Measurements from ENCODE around the gene CAPN13.

Gene CAPN13

DNA sequence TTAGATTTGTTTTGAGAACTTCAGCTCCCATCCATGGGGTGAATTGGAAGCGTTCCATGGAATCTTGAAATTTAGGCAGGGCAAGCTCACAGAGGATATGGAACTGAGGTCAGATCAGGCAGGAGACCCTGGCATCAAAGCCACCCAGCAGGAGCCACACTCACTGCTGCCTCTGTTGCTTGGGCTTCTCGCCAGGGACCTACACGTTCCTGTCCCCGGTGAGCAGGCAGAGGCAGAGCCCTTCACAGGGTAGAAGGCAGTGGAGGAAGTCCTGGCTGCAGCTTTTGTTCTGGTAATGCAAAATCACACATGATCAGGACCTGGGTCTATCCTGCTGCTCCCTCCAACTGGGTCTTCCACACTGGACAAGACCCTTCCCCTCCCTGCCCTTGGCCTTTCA lies 42.1 kb downstream of the CAPN13 start:
- no peak overlapping the region for H3K4me3 ChIP-seq (ENCODE audit: low read depth, low read length)

DNA sequence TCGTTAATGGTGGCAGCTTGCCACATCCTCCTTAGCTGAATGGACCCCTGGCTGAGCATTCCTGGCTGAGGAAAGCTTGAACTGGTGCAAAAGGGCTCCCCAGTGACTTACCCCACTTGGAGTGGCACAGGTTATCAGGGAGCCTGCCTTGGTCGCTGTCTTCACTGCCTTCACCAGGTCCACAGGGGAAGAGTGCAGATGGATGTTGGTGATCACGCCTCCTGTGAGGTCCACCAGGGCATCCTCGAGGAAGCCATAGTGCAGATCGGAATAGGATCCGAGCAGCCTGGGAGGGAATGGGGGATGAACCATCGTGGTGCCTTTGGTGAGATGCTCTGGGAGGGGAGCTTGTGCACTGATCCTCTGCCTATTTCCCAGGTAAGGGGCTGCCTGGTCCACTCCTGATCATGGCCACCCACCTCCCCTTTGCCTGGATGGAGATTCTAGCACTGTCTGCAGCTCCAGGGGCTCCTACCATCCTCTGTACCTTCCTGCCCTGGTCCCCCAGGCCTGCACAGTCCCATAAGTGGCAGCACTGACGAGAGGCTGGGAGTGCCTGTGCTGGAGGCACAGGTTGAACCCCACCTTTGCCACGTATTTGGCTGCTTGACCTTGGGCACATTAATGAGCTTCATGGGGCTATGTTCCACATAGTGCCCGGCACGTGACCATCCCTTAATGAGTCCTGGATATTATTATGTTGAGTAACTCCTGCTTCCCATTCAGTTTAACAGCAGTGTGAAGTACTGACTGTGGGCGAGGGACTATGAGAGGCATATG lies 43.0 kb downstream of the CAPN13 start:
- H3K4me3 ChIP-seq (ENCODE audit: low read depth, low read length): no peak overlapping the region

DNA sequence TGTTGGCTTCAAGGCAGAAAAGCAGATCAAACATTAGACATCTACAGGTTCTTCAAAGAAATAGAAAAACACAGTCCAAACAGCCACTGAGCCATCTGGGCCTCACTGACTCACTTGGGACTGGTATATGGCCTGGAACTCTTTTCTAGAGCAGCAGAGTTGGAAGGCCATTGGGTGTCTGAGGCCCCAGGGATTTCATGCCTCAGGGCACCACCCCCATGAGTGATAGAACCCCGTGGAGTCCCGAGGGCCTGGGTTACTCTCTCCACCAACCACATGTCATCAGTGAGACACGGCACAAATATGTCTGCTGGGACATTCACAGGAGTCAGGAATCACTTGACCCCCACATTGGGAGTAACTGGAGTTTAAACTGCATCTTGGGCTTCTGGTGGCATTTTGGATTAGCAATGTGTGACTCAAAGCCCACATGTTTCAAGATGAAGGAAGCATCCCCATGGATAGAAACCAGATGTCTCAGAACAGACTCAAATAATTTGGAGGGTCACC lies 44.0 kb downstream of the CAPN13 start:
- no peak overlapping the region for H3K4me3 ChIP-seq (ENCODE audit: low read depth, low read length)

DNA sequence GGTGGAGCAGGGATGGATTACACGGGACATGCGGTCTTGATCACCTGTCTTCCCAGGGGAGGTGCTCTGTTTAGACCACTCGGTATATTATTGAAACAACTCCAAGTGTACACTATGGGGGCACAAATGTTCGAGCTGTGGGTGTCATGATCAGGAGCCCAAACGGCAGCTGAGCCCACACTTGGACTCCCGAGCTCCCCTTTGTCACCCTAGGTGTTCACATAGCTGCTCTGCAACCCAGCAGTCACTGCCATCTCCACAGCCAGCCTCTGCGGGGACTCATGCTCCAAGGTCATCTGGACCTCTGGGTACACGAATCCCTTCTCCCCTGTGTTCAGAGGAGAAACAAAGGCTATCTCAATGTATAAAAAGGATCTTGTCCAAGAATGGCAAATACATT lies 46.0 kb downstream of the CAPN13 start:
- H3K4me3 ChIP-seq (ENCODE audit: low read depth, low read length): no peak overlapping the region

DNA sequence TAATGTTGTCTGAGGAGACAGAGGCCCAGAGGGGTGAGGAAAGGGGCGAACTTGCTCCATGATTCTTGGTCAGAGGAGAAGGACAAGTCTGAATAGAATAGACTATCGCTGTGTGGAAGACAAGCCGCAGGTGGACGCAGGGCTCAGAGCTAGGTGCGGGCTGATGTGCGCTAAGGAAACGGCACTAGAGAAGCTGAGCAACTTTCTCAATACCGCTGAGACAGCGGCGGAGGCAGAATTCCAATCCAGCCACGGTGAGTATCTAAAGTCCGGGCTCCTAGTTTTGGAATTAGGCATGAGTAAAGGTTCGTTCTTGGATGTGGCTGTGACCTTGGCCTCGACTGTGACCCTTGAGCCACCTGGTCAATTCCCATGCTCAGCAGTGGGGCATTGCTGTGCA lies 47.8 kb downstream of the CAPN13 start:
- no peak overlapping the region for H3K4me3 ChIP-seq (ENCODE audit: low read depth, low read length)

DNA sequence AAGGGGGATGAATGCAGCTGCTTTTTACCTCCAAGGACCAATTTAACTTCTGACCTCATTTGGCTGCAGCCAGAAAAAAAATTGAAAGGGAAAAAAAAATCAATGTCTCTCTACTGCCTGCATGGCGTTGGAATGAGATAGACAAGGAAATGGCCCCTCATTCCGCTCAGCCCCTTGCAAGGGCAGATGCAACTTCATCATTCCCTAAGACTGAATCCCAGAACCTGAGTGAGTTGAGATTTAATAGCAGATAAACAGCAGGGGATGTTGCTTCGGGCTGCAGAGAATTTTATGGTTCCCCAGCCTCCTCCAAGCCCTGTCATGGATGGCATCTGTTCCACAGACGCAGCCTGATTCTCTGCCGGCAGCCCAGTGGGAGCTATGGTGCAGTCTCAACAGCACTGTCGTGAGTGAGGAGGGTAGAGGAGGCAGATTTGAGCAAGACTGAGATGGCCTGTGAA lies 49.0 kb downstream of the CAPN13 start:
- H3K4me3 ChIP-seq (ENCODE audit: low read depth, low read length): no peak overlapping the region

DNA sequence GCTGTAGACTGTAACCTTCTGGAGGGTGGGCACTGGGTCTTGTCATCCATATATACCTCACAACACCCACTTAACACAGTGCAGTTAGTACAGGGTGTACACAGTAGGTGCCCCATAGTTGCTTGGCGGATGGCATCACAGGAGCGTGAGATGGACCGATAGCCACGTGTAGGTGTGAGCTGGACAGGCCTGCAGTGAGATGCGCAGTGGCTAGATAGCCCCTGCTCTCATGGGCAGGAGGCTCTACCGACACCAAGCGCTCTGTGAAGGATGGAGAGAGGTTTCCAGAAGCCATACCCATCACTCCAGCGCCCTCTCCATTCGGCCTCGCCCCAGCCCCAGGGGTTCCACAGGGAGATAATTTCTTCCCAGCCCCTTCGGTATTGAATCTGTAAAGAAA lies 49.5 kb downstream of the CAPN13 start:
- H3K4me3 ChIP-seq (ENCODE audit: low read depth, low read length): no peak overlapping the region

DNA sequence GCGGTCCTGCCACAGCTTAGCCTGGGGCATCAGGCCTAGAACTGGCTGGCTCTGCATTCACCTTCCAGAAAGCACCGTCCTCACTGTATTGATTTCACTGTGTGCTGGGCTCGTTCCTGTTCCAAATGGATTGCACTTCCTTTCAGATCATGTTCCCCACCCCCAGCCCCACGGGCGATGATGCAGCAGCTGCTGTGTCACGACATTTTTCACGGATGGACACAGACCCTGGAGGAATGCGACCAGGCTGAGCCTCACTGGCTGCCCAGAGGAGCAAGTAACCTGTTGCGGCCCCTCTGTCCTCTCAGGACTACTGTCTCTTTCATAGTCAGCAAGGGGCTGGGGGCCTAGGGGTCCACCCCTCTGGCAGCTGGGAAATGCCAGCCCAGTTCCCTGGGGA lies 50.3 kb downstream of the CAPN13 start:
- H3K4me3 ChIP-seq (ENCODE audit: low read depth, low read length): no peak overlapping the region

DNA sequence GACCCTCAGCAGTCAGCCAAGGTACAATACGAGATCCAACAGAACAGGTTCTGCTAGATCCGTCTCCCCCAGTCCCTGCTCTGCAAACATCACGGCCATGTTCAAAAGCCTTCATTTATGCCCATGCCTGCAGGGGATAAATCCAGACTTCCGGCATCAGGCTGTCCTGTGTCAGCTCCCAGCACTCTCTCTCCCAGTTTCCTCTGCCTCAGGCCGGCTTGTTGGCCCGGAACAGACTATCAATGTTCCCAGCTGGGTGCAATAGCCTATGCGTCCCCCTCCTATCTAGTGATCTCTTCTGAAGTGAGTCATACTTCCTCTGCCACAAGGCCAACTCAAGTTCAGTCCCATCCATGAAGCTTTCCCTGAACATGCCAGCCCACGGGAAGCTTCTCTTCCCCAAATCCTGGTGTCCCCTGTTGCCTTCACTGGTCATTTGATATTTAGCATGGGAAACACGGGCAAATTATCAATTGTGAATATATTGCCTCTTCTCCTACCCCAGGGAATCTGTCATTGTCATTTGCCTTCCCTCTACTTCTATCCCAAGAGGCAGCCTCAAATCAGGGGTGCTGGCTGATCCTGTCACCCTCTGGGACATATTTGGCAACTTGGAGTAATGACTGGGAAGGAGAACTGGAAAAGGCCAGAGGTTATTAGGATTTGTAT lies 51.1 kb downstream of the CAPN13 start:
- H3K4me3 ChIP-seq (ENCODE audit: low read depth, low read length): no peak overlapping the region

DNA sequence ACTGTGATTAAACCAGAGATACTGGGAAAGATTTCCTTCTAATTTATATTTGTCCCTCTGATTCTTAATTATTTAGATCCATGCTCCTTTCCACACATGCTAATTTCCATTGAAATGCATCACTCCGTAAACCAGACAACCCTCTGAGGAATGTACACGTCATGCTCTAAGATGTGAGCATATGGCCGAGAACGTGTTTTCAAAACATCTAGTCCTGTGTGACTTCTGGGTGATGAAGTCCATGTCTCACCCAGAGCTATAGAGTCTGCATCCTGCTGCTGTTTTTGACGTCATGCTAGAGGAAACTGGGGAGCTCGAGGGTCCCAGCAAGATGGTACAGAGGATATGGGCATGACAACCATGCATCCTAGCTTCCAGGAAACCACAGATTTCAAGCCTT lies 53.6 kb downstream of the CAPN13 start:
- H3K4me3 ChIP-seq (ENCODE audit: low read depth, low read length): no peak overlapping the region

DNA sequence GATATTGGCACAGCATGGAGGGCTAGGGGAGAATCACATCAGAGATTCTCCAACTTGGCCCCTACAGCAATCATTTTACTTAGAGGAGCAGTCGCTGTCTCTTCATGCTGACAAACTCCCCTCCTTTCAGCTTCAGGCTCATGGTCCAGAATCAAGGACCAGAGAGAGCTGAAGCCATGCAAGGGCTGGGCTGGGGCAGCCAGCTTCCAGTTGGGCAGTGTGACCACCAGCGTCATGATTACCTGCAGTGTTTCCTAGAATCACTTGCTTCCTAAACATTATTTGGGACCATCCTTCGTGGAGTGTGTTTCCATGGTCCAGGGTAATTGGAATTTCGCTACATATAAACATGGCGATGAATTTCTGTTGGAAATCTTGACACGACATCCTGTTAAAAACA lies 54.4 kb downstream of the CAPN13 start:
- H3K4me3 ChIP-seq (ENCODE audit: low read depth, low read length): no peak overlapping the region

DNA sequence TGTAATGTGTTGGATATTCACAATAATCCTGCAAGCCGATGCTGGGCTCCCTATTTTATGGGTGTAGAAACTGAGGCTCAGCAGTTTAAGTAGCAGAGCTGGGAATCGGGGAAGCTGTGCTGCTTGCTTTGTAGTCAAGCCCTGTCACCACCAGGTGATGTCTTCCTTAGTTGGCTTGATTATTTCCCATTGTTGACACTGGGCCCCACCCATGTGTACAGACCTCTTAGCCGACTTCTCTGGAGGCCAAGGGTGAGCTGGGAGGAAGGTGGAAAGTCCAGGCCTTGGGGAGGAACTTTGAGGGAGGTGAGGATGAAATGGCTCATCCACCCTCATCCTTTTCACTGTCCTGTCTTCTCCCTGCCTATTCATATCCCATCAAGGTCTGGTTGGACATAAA lies 60.0 kb downstream of the CAPN13 start:
- H3K4me3 ChIP-seq (ENCODE audit: low read depth, low read length): no peak overlapping the region

DNA sequence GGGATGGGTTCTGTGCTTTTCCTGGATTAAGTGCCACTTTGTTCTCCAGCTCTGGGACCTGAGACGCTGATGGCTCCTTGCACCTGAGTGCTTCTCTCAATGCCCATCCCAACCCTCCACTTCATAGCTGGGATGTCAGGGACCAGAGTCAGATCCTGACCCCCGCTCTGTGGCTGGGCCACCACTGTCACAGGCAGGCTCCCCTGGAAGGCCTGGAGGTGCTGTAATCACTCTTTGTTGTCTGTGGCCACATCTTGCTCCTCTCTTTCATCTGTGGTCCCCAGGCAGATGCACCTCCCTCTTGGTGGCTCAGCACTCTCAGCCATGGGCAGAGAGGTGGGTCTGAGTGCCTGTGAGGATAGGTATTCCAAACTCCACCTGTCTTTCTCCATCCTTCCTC lies 62.4 kb downstream of the CAPN13 start:
- no peak overlapping the region for H3K4me3 ChIP-seq (ENCODE audit: low read depth, low read length)

DNA sequence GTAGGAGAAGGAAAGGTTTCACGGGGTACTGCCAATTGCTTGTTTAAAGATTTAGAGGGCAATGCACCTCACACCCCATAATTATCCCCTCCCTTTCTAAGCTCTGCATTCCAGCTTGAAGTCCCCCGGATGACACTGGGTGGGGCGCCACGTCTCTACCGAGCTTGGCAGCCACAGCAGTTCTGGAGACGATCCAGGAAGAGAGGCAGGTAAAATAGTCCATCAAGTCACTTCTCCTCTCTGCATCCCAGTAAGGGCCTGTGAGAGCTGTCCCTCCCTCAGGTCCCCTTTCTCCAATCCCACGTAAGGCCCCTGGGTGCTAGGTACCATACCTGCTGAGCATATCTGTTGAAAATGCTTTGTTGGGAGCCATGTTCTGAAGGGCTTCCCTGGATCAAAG lies 65.7 kb downstream of the CAPN13 start:
- H3K4me3 ChIP-seq (ENCODE audit: low read depth, low read length): no peak overlapping the region

DNA sequence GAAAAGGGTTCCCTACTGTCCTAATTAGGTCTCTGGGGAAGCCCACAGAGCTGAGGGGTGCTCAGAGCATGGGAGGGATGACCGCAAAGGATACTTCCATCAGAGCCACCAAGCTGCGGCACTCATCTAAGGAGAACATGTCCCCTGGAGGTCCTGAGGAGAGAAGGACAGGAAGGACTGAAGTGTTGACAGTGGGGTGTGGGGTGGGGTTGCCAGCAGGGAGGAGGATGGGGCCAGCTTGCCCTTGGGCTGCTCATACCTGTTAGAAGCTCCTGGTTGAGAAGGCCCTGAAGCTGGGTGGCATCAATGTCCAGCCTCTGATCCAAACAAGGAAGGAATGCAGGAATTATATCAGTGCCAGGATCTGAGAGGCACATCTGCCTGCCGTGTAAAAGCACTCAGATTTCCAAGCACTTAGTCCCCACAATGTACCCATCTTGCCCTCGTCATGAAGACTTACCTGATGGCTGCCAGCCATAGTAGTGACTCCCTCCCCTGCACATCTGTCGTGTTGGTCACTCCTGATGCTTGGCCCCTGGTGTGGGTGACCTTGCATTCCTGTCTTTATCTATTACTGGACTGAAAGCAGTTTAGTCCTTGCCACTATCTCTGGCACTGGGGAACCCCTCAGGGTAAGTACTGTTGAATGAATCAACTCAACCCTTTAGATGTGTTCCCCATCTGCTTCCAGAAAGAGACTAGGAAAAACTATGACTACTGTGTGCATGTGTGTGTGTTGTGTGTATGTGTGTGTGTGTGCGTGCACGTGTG lies 68.9 kb downstream of the CAPN13 start:
- H3K4me3 ChIP-seq (ENCODE audit: low read depth, low read length): no peak overlapping the region

DNA sequence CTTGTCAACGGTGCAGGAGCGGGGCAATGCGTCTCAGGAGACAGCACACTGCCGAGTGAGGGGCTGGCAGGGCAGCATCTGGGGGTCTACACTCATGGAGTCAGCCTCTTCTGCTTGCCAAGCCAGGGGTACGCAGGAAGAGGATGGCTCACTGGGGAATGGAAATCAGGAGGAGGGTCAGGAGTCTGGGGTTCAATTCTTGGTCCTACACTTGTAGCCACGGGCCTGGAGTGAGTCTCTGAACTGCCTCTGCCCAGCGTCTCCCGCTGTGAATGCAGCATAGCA lies 70.0 kb downstream of the CAPN13 start:
- H3K4me3 ChIP-seq (ENCODE audit: low read depth, low read length): no peak overlapping the region

DNA sequence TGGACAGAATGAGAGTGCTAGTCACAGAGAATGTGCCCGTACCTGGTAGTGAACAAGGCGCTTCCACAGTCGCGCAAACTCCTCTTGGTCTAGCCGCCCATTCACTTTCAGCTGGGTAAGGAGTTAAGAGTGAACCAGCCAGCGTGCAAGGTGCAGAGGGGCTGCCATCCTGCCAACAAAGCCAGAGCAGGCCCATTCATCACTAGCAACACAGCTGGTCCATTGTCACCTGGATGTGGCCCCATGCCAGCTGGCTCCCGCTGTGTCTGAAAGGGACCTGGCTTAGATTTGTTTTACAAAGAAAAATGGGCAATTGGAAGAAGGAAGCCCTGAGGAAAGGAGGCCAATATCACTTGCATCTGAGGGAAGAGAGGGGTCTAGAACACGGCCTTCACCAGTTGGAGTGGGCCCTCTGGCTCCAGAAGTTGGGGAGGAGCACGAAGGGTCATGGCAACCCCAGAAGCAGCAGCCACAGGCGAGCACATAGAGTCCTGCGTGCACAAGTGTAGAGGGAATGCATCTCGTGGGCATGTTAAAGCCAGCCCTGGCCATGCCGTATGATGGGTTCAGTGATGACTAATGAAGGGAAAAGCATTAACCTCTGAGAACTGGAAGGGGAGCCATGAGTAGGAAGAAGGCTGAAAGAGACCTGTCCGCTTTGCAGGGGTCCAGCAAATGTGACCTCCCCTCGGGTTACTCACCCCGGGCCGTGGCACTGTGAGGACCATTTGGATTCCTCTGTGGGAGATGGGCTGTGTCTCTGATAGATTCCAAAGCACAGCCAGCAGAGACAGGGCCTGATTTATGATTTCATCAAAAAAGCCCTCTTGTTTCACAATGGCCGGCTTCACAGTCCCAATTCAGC lies 70.6 kb downstream of the CAPN13 start:
- H3K4me3 ChIP-seq (ENCODE audit: low read depth, low read length): no peak overlapping the region

DNA sequence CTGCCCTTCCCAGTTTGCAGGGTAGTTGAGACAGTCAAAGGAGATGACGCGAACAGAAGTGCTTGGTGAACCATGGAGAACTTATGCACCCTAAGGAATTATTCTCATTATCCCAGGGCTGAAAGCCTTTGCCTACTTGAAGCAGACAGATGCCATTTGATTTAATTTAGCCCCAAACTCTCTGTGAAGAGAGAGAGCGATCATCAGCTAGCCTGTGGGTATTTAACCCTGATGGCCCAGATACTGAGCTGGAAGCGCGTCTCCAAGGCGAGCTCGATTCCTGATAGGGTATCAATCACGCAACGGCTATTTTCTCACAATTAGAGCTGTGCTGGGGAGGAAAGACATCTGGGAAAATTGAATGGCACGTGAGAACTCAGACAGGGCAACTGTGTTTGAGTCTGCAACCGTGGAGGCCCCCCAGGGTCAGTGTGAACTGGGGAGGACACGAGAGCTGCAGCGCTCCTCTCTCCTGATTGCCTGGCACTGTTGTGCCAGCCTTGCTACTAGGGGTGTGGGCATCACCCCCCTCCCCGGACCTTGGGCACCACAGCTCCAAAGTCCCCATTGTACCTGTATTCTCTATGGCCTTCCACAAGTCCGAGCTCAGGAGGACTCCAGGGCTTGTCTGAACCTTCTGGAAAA lies 73.2 kb downstream of the CAPN13 start:
- no peak overlapping the region for H3K4me3 ChIP-seq (ENCODE audit: low read depth, low read length)

DNA sequence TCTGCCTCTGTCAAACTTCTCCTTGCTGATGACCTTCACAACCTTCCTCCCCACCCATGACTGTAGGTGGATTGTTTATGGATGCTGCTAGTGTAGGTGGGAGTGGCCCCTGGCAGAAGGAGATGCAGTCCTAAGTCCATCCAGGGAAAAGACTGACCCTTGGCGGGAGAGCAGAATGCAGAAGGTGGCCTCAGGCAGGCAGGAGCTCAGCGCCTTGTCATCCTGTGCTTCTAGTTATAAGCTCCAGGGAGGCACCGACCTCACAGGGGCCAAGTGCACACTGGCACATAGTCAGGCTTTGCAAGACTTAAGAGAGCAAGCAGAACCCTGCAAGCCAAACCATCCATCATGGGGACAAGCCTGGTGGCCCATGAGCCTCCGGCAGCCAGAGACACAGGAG lies 74.4 kb downstream of the CAPN13 start:
- H3K4me3 ChIP-seq (ENCODE audit: low read depth, low read length): no peak overlapping the region

DNA sequence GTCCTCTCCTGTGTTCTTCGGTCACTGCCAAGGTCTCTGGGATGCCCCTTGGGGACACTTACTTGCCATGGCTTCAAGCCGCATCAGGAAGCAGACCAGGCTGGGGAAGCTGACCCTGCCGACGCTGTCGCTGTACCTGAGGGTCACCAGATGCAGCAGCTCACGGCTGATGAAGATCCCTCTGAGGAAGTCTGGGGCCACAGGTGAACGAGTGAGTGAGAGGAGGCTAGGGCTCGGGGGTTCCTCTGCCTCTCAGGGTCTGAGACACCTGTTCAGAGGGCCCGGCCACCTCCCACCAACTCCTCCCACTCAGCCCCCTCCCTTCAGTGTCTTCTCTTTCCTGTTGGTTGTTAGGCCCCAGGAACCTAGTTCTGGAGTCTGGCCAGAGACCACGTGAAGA lies 74.9 kb downstream of the CAPN13 start:
- H3K4me3 ChIP-seq (ENCODE audit: low read depth, low read length): no peak overlapping the region

DNA sequence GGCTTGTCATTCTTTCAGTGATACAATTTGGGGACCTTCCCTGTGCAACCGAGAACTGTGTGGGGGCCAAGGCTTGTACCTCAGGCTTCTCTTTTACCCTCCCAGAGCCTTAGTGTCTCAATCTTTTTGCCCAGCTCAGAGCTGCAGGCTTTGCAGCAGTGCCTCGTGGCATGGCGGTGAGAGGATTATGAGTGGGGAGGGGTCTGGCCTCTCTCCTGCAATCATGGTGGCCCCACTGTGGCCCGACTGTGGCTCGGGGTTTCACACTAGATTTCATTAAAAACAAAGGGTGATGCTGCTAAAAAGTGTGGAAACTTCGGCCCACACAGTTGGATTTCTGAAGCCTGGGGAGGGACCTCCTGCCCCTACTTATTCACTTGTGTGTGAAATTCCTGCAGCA lies 75.5 kb downstream of the CAPN13 start:
- no peak overlapping the region for H3K4me3 ChIP-seq (ENCODE audit: low read depth, low read length)
